ENCODE measurements around the gene ZIC4.

The ZIC4 gene

DNA sequence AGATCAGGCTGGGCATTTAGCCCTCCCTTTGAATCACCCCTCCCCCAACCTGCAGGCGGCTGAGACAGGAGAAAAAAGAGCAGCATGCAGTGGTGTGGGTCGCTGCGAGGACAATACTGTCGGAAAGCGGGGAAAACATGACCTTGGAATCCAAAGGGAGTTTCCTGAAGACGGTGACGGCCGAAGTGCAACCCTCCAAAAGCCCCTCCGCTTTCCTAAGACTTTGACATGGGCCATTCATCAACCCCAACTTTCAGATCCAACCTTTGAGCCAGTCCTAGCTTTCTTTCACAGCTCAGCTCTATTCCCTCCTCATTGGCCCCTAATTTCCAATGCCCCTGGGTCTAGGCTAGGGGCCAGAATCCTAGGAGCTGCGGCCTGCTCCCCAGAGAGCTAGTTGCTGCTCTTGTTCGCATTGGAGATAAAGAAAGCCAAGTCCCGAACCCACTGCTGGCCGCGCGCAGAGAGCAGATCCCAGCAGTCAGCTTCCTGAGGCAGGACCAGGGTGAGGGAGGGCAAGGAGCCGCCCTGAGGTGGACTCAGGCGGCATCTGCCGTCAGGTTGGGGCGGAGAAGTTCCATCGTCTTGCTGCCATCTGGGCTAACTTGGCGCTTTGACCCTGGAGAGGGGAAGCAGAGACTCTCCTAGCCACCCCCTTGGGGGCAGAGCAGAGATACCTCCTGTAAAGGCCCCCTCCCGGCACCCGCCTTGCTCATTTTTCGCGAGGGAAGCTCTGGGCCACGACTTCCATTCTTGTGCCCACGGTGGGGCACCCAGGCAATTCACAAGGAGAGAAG lies 914 bp downstream of the ZIC4 start:
- no peak for DNase-seq (ENCODE audit: low read depth, low spot score)

DNA sequence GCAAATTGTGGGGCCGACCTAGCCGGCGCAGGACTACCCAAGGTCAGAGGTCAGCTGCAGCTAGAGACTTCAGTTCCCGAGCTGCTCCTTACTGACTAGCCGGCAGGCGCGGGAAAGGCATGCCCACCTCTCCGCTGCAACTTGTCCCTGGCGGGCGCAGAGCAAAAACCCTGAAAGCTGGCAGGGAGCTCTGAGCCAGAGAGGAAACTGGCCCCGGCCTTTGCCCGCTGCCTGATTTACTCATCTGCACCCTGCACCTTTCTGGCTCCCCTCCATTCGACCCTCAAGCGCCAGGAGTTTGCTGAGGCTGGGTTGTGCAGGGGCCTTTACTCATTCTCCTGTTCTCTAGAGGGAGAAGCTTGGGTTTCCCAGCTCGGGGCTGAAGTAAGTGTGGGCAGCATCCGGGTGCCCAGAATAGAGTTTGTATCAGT lies 1.5 kb downstream of the ZIC4 start:
- DNase-seq (ENCODE audit: low read depth, low spot score) = no peak

DNA sequence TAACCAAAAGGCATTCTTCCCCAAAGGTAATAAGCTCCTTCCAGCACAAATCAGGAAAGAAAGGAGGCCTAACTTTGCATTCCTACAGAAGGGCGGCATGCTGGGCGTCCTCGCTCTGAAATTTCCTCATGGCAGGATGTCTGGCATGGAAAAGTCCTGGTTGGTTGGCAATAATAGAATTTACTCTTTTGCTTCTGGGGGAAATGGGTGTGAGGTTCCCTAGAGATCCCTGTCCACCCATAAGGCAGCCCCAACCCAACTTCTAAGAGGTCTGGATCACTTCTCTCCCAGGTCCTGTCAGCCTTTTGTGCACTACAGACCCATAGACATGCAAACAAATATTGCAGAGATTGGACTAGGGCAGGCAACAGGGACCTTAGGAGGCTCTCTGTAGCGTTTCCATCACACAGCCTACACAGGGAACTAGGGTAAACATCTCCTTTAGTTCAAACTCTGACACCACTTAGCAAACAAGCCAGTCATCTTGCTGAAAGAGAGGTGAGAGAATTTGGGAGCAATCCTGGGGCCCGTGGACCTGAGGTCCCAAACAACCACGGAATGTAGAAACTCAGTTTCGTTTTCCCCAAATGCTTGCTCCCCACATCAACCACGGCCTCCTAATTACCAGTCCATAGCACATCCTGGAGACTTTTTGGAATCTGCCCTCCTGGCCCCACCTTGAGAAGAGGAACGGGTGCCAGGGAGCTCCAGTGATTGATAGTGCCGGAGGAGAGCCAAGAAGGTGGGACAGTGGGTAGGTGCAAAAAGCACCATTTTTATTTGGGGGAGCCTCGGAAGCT lies 2.1 kb downstream of the ZIC4 start:
- DNase-seq (ENCODE audit: low read depth, low spot score) = no peak

DNA sequence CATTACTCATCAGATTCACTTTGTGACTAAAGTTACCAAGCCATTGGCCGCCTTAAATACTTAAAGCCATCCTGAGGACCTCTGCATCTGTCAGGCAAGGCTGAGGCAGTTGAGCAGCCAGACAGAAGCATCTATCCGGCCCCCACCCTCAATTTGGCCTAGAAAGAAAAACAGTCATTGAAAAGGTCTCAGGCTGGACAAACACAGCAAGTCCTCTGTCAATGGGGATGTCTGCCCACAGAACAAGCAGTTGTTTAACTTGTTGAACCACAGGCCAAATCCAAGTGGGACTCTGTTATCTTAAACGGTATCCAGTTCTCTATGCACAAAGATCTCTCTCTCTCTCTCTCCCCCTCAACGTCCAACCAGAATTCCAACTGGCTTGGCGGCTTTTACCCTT lies 2.8 kb downstream of the ZIC4 start:
- no peak for DNase-seq (ENCODE audit: low read depth, low spot score)

- DNase-seq (ENCODE audit: low read depth, low spot score) = no peak
Measured at GRCh38 chr3:147402159-147402558, 4.2 kb downstream of the ZIC4 start.

DNA sequence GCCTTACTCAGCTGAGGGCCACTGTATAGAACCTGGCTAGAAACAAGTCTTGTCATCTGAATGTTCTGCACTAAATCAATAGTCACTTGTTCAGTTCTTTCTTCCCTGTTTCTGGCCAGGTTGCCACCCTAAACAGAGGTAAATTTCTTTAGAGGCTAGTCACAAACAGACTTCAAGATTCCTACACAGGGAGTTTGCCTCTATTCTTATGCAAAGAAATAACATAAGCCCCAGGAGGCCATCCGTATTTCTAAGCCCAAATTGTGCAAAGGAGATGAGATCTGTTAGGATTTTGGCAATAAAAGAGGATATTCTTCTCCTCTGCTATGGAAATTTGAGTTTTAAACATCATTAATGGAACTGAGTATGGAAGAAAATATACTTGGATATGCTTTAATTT lies 4.9 kb downstream of the ZIC4 start:
- no peak for DNase-seq (ENCODE audit: low read depth, low spot score)

- DNase-seq (ENCODE audit: low read depth, low spot score) = no peak
Measured at GRCh38 chr3:147400999-147401398, 5.3 kb downstream of the ZIC4 start.

GRCh38 chr3:147400111-147400510 lies 6.2 kb downstream of the ZIC4 start:
- no peak for DNase-seq (ENCODE audit: low read depth, low spot score)

DNA sequence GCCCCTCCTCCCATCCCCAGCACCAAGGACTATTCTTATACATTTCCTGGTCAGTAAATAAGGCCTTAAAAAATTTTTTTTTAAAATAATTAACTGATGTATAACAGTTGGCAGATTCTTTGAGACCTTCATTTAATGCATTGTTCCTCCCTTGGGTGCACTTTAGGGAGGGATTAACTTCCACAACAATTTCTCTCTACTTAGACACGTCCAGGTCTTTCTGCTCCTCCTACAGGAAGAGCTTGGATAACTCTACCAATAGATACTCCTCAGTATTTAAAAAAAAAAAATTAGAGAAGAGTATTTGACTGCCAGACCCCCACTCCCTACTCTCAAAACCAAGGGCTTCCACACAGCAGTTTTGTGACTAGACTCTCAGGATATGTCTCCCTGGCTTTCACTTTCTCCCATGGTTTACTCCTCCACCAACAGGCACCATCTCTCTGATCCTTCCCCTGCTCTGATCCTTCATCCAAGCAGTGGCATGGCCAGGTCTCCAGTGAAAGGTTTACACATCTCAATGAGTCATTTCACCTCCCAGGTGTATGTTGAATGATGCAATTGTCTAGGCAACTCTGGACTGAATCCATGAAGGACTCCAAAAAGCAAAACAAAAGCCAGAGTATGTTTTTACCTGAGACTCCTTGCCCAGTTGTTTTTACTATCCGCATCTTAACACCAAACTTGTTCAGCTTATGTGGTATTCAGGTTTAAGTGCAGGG lies 7.4 kb downstream of the ZIC4 start:
- DNase-seq (ENCODE audit: low read depth, low spot score) = no peak

- no peak for DNase-seq (ENCODE audit: low read depth, low spot score)
Measured at GRCh38 chr3:147397875-147398812, 8.2 kb downstream of the ZIC4 start.

DNA sequence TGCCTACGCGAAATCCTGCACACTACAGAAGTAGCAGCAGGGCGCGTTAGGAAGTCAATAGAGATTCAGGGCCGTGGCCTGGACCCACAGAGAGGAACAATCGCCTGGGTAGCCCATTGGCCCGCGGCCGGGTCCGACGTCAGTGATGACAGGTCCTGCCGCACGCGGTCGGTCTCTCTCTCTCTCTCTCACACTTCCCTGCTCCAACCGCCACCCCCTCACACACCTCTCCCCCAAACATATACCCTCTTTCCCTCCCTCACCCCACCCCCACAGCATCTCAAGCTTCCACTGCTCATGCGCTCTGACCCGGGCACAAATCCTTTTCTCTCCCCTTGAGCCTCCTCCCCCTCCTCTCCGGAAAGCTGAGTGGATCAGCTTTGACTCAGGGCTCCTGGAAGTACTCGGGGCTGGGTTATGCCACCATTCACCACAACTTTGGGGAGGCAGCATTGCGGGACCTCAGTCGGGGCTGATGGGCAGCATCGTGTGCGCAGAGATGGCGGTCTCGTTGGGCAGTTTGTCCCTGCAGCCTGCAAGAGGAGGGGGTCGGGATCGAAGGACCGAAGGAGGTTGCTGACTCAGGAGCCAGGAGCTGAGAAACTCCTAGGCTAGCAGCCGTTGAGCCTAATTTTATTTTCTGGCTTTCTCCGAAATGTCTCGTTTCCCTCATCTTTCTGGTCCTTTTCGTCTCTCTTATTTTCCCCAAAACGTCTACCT lies 9.0 kb downstream of the ZIC4 start:
- DNase-seq (ENCODE audit: low read depth, low spot score) = no peak

- DNase-seq (ENCODE audit: low read depth, low spot score) = no peak
Measured at GRCh38 chr3:147396712-147397046, 9.7 kb downstream of the ZIC4 start.

DNA sequence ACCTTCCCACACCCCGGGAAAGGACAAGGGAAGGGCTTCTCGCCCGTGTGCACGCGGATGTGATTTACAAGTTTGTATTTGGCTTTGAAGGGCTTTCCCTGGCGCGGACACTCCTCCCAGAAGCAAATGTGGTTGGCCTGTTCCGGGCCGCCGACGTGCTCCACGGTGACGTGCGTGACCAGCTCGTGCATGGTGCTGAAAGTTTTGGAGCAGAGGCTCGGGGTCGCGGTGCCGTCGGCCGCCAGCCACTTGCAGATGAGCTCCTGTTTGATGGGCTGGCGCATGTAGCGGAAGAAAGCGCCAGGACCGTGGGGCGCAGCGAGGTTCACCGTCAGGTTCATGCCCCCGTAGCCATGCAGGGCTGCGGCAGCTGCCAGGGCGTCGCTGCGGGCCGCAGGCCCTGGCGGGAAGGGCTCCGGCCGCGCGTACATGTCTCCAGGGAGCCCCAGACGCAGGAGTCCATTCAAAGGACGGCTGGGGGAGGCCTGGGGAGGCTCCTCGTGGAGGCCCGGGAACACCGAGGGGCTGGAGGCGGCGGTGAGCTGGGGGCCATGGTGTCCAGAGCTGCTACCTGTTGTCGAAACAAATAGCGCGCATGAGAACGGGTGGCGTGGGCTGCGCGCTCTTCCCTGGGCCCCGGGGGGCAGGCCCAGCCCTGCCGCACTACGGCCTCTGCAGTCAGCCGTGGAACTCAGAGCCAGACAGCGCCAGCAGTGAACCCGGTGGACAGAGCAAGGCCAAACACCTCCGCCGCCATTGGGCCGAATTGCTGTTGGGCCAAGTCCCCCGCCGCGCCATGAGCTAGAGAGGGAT lies 10.2 kb downstream of the ZIC4 start:
- no peak for DNase-seq (ENCODE audit: low read depth, low spot score)

- no peak for DNase-seq (ENCODE audit: low read depth, low spot score)
Measured at GRCh38 chr3:147394884-147395225, 11.5 kb downstream of the ZIC4 start.

- no peak for DNase-seq (ENCODE audit: low read depth, low spot score)
Measured at GRCh38 chr3:147393943-147394883, 12.1 kb downstream of the ZIC4 start.

- no peak for DNase-seq (ENCODE audit: low read depth, low spot score)
Measured at GRCh38 chr3:147393261-147393942, 12.9 kb downstream of the ZIC4 start.

- DNase-seq (ENCODE audit: low read depth, low spot score) = no peak
Measured at GRCh38 chr3:147392625-147392946, 13.8 kb downstream of the ZIC4 start.

All from iPS DF 19.7 (cell line).